Islet of Langerhans (tissue), 1 donor: Measurements from ENCODE around the gene ZNF23.

Experiments
- FAIRE-seq: peaks from one replicate; lab custom pipeline; 2011; peaks lifted over from hg19 to GRCh38; lab: Jason Lieb, UNC

The ZNF23 gene

GRCh38 chr16:71426069-71426879, 35.8 kb downstream of the ZNF23 start:
- FAIRE-seq, result no peak

DNA sequence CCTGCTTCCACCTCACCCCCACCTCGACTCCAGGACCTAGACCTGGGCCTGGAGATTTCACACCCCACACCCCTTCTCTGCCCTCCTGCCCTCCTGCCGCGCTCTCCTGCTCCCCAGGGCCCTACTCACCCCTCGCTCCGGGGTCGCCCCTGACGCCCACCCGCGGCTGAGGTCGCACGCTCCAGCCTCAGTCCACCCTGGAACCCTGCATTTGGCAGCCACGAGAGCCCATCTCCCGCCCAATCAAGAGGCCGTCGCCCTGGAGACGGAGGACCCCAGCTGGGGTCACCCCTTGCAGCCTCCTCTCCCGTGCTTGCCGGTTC, 36.3 kb downstream of the ZNF23 start:
- no peak for FAIRE-seq

GRCh38 chr16:71424626-71425025, 37.4 kb downstream of the ZNF23 start:
- no peak for FAIRE-seq

DNA sequence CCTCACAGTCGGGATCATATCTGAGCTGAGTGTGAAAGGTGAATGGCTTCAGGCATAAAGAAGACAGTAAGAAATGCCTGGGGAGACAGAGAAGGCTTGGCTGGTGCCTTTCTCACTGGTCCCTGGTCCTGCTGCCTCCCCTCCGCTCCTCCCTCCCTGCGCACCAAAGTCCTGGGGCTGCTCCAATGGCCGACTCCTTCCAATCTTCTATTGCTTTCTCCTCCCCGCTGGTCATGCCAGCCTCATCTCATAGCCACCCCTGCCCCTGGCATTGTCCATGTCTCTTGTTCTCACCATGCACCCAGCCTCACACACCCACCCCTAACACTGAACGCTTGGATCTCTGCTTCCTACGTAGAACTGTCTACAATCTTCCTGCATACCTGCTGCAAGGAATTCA, 38.2 kb downstream of the ZNF23 start:
- no peak for FAIRE-seq

GRCh38 chr16:71423016-71423415, 39.0 kb downstream of the ZNF23 start:
- no peak for FAIRE-seq

GRCh38 chr16:71421911-71422310, 40.1 kb downstream of the ZNF23 start:
- no peak for FAIRE-seq

- FAIRE-seq, result no peak
These were observed 48.0 kb downstream of the ZNF23 start for GRCh38 chr16:71414038-71414437.

DNA sequence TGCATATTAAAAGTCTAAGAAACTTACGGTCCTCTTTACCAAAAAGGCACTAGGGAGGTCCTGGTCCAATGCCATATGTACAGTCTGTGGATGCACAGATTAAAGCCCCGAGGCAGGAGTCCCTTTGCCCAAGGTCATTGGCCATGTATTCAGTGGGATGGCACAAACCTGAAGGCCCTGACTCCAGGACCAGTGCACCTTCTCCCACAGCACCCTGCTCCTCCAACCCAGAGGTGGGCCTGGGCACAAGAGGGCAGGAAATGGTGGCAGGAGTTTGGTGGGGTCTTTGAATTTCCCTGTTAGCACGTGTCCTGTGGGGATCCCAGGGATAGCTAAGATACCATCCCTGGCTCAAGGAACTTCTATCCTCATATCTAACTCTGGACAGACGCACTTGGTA, 48.7 kb downstream of the ZNF23 start:
- no peak for FAIRE-seq

- FAIRE-seq, result peak; percentile 70
These were observed 49.5 kb downstream of the ZNF23 start for GRCh38 chr16:71412270-71413160.

GRCh38 chr16:71410146-71410545, 51.9 kb downstream of the ZNF23 start:
- FAIRE-seq, result no peak

GRCh38 chr16:71409011-71409775, 52.9 kb downstream of the ZNF23 start:
- no peak for FAIRE-seq

DNA sequence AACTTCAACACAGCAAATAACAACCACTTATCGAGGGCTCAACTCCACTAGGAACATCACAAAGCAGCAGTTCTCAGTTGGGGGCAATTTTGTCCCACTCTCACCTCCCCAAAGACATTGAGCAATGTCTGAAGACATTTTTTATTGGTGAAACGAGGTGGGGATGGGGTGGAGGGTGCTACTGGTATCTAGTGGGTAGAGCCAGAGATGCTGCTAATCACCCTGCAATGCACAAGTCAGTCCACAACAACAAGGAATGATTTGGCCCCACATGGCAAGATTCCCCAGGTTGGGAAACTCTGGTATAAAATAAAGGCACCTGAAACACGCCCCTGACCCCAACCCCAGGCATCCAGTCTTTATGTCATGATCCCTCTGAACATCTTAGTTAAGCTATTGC, 53.5 kb downstream of the ZNF23 start:
- no peak for FAIRE-seq

DNA sequence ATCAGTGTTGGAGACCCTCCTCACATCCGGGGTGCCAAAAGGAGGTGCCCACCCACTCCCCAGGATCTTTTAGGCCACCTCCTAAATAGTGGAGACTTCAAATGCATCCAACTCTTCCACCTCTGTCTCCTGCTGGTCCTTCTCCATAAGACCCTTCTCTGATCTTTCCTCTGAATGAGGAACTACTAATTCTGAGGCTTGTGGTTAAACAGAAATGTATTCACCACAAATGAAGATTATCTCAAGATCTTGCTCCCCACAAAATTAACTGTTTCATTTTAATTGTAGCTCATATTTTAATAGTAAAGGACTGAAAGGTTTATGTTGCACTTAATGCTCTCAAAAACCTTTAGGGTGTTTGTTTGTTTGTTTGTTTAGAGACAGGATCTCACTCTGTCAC, 54.3 kb downstream of the ZNF23 start:
- no peak for FAIRE-seq

DNA sequence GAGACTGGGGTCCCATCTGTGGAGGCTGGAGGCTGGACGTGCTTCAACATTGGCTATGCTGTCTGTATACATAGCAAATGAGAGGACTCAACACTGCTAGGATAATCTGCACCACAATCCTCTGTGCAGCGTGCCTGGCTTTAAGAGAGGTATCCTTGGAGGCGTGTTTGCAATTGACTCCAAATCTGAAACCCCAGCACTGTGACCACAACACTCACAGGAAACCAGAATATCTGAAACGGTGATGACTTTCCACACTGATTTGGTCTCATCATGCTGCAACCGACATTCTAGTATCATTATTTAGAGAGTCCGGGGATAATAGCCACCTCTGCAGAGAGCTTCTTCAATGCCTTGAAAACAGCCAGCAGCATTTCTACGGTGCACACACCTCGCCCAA, 55.3 kb downstream of the ZNF23 start:
- no peak for FAIRE-seq

DNA sequence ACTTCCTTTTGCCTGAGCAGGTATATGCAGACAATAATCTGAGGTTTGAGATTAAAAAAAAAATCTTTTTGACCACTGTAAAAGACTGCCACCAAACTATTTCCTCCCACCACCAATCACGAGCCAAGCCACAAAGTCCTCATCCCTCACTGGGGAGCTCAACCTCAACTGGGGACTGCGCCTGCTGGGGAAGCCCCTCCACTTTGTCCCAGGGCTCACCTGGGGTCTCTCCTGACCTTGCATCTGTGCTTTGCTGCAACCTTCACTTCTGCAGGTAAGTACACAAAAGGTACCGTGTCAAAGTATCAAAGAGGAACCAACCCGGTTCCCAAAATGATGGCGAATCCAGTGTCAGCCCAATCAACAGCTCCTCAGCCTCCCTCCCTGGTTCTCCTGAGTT, 55.7 kb downstream of the ZNF23 start:
- no peak for FAIRE-seq

DNA sequence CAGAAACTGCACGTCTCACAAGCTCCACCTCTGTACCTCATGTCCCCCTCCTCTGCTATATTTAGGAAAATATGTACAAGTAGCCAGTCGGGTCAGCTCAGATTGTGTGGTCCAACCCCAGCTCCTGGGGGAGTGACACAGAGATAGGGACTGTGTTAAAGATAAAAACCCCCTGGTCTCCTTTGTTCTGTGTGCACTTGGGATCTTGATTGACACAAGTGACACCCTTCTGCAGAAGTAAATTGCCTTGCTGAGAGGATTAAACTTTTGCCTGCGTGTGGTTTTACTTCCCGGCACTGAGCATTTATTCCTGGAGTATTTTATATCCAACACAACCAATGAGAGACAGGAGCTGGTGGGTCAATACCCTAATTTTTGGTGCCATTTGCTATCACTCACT, 57.7 kb downstream of the ZNF23 start:
- FAIRE-seq, result no peak

GRCh38 chr16:71402674-71403073, 59.4 kb downstream of the ZNF23 start:
- FAIRE-seq, result no peak

DNA sequence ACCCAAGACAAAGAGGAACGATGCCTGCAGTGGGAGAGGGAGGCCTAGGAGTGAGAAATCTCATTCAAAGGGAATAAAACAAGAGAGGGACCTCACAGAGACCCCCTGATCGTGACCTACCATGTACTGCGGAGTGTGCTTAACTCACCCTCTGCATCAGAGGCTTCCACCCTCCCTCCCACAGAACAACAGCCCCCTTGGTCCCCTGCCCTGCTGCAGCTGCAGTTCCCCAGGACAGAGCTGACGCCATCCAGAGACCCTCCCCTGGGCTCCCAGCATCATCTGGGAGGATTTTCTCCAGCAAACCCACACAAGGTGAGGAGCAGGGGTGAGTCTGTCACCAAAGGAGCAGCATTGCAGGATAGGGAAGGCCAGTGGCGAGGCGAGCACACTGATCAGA, 60.0 kb downstream of the ZNF23 start:
- FAIRE-seq, result no peak

DNA sequence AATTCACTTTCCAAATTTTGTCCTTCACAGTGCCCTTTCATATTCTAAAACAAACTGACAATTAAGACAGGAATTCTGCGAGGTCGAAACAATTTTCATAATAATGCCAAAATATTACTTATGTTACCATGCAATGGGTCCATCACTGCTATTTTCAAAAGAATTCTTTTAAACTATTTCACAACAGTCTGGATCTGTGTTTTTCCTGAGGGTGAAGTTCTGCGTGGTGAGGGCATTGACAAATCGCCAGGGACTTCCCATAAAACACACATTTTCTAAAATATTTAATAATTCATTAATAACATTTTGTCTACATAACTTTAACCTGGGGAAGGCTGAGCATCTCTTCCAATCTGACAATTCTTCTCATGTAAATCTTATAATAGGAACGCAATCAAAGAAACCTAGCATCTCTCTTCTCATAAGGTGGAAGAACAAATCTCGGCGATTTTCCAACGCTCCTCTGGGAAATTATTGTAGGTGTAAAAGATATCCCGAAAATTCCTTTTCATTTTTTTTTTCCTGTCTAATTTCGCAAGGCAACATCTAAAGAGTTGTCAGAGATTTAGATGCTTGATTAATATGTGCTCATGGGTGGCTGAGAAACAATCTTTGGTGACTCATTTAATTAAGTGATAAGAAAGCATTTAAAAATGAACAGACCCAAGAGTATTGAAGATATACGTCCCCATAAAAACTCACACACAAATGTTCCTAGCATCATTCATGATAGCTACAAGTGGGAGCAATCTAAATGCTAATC, 62.1 kb downstream of the ZNF23 start:
- FAIRE-seq, result no peak
